AG09309 (cell line): ENCODE measurements around the gene USP47.
A peak's percentile ranks its signal among the peaks of the same experiment; 100 is the strongest.

Source experiments
- DNase-seq: peaks from one replicate; pipeline ENCODE4 v3.0.0-alpha.2; 2010; ENCODE audit warnings: low read depth
- H3K4me3 ChIP-seq: 2 replicates; pipeline ENCODE4 v1.5.1; 2011; ENCODE audit warnings: mild to moderate bottlenecking, low read depth, low read length, moderate library complexity; ENCODE audit not compliant: control insufficient read depth
- CTCF ChIP-seq: IDR thresholded peaks from 2 replicates; pipeline ENCODE4 v1.5.1; 2011; ENCODE audit warnings: mild to moderate bottlenecking, low read depth, low read length, inconsistent platforms; ENCODE audit not compliant: insufficient read depth, control insufficient read depth; ENCODE audit errors: missing control alignments

USP47 gene

GRCh38 chr11:11937957-11938356 lies 96.2 kb downstream of the USP47 start:
- DNase-seq = no peak
- TF ChIP-seq CTCF = no peak
- H3K4me3 ChIP-seq = no peak overlapping the region

GRCh38 chr11:11940551-11940950 lies 98.8 kb downstream of the USP47 start:
- TF ChIP-seq CTCF = no peak
- no peak for DNase-seq
- no peak overlapping the region for H3K4me3 ChIP-seq

GRCh38 chr11:11942668-11943067 lies 100.9 kb downstream of the USP47 start:
- no peak overlapping the region for H3K4me3 ChIP-seq
- TF ChIP-seq CTCF = no peak

GRCh38 chr11:11944444-11944843 lies 102.7 kb downstream of the USP47 start:
- no peak overlapping the region for H3K4me3 ChIP-seq
- DNase-seq = no peak
- TF ChIP-seq CTCF = no peak

More at GRCh38 chr11:11942668-11943067, 100.9 kb downstream of the USP47 start:
- no peak for DNase-seq

GRCh38 chr11:11946180-11946579 lies 104.4 kb downstream of the USP47 start:
- DNase-seq = peak; percentile 44
- no peak overlapping the region for H3K4me3 ChIP-seq
- TF ChIP-seq CTCF = no peak

- DNase-seq = no peak
- no peak for TF ChIP-seq CTCF
- H3K4me3 ChIP-seq = no peak overlapping the region
These were observed 105.1 kb downstream of the USP47 start for GRCh38 chr11:11946878-11947277.

- DNase-seq = no peak
- no peak for TF ChIP-seq CTCF
- no peak overlapping the region for H3K4me3 ChIP-seq
These were observed 106.1 kb downstream of the USP47 start for GRCh38 chr11:11947825-11948224.
